IMR-90 (cell line): ENCODE measurements around the gene UPK1A. TPM values are rescaled to one million over a fixed set of nuclear protein-coding genes. Genes with fewer than 3 reads are reported as not detected.

Source experiments
- ATAC-seq: fragments of 200-7000 bp; cut with Tn5 transposase; 2 replicates; pipeline ENCODE4 v1.9.1; 2020; ENCODE audit warnings: low read depth, mild to moderate bottlenecking, moderate library complexity
- BruUV-seq: library from RNA; stranded (reverse); fragments of 400-500 nt; replicated peaks from 2 replicates; lab custom pipeline; 2021; lab: Mats Ljungman, UMichigan
- CTCF ChIA-PET: fragments of 300-600 bp; formaldehyde crosslinking; extraction: SDS; loops from one replicate; lab custom pipeline; 2021; ENCODE audit warnings: antibody characterized with exemption; lab: Yijun Ruan, JAX
- POLR2A ChIA-PET: fragments of 300-600 bp; sonication (Branson Sonifier 250); formaldehyde crosslinking; loops from one replicate; lab custom pipeline; 2022; ENCODE audit warnings: antibody characterized with exemption; ENCODE audit not compliant: unreplicated experiment; lab: Charles Lee
- DNase-seq: peaks from one replicate; pipeline ENCODE4 v3.0.0; 2013
- H2AFZ ChIP-seq: replicated peaks from 2 replicates; pipeline ENCODE3; 2013; ENCODE audit warnings: low read length, mild to moderate bottlenecking; ENCODE audit not compliant: poor library complexity
- H2AK5ac ChIP-seq: 2 replicates; pipeline ENCODE4 v1.6.1; 2013; ENCODE audit warnings: low read depth, low read length, inconsistent platforms
- H2AK9ac ChIP-seq: replicated peaks from 2 replicates; pipeline ENCODE3; 2013; ENCODE audit warnings: mild to moderate bottlenecking, low read depth, low read length, moderate library complexity; ENCODE audit not compliant: poor library complexity
- H2BK120ac ChIP-seq: 2 replicates; pipeline ENCODE4 v1.6.1; 2013; ENCODE audit warnings: low read depth, low read length, inconsistent platforms
- H2BK15ac ChIP-seq: 3 replicates; pipeline ENCODE4 v1.6.1; 2013; ENCODE audit warnings: low read depth, low read length, inconsistent platforms
- H2BK20ac ChIP-seq: 2 replicates; pipeline ENCODE4 v1.6.1; 2013; ENCODE audit warnings: low read depth, mild to moderate bottlenecking, inconsistent platforms, low read length, moderate library complexity
- H2BK5ac ChIP-seq: 2 replicates; pipeline ENCODE4 v1.6.1; 2013; ENCODE audit warnings: mild to moderate bottlenecking, low read depth, low read length, inconsistent platforms; ENCODE audit not compliant: poor library complexity, severe bottlenecking
- H3K14ac ChIP-seq: replicated peaks from 2 replicates; pipeline ENCODE4 v1.6.1; 2013; ENCODE audit warnings: low read depth, low read length, inconsistent platforms
- H3K18ac ChIP-seq: 2 replicates; pipeline ENCODE4 v1.6.1; 2013; ENCODE audit warnings: low read depth, low read length, control low read depth
- H3K23ac ChIP-seq: 2 replicates; pipeline ENCODE4 v1.6.1; 2013; ENCODE audit warnings: low read depth, low read length, inconsistent platforms
- H3K27ac ChIP-seq: 2 replicates; pipeline ENCODE4 v1.5.1; 2013; ENCODE audit warnings: mild to moderate bottlenecking, control low read depth, low read length; ENCODE audit not compliant: insufficient read depth
- H3K27me3 ChIP-seq: 2 replicates; pipeline ENCODE4 v1.6.1; 2013; ENCODE audit warnings: low read length; ENCODE audit not compliant: control insufficient read depth, insufficient read depth
- H3K36me3 ChIP-seq: 2 replicates; pipeline ENCODE4 v1.6.1; 2013; ENCODE audit warnings: low read length, mixed read lengths; ENCODE audit not compliant: control insufficient read depth, insufficient read depth
- H3K4ac ChIP-seq: 2 replicates; pipeline ENCODE4 v1.6.1; 2013; ENCODE audit warnings: low read depth, low read length, inconsistent platforms
- H3K4me1 ChIP-seq: 2 replicates; pipeline ENCODE4 v1.6.1; 2013; ENCODE audit warnings: low read length, mixed read lengths; ENCODE audit not compliant: control insufficient read depth, insufficient read depth
- H3K4me2 ChIP-seq: 2 replicates; pipeline ENCODE4 v1.6.1; 2013; ENCODE audit warnings: low read depth, mild to moderate bottlenecking, control low read depth, low read length, moderate library complexity
- H3K4me3 ChIP-seq: 2 replicates; pipeline ENCODE4 v1.5.1; 2013; ENCODE audit warnings: low read depth, mild to moderate bottlenecking, control low read depth, low read length, moderate library complexity; ENCODE audit not compliant: insufficient read depth
- H3K56ac ChIP-seq: 2 replicates; pipeline ENCODE4 v1.6.1; 2013; ENCODE audit warnings: low read length, inconsistent platforms; ENCODE audit not compliant: insufficient read depth; ENCODE audit errors: extremely low read depth
- H3K79me1 ChIP-seq, 2 experiments: 2 replicates each; pipeline ENCODE4 v1.6.1; 2013; ENCODE audit warnings: low read length in 2 of 2, inconsistent platforms in 1 of 2, low read depth in 1 of 2
- H3K9ac ChIP-seq: 2 replicates; pipeline ENCODE4 v1.6.1; 2013; ENCODE audit warnings: low read depth, low read length, control low read depth
- H3K9me1 ChIP-seq: 2 replicates; pipeline ENCODE4 v1.6.1; 2013; ENCODE audit warnings: low read length, inconsistent platforms; ENCODE audit not compliant: insufficient read depth
- H3K9me3 ChIP-seq: 2 replicates; pipeline ENCODE4 v1.6.1; 2013; ENCODE audit warnings: low read length; ENCODE audit not compliant: control insufficient read depth, insufficient read depth
- H4K20me1 ChIP-seq: 2 replicates; pipeline ENCODE4 v1.6.1; 2013; ENCODE audit warnings: low read length, inconsistent platforms; ENCODE audit not compliant: insufficient read depth
- H4K5ac ChIP-seq: 2 replicates; pipeline ENCODE4 v1.6.1; 2013; ENCODE audit warnings: mild to moderate bottlenecking, low read depth, low read length, control low read depth
- H4K8ac ChIP-seq, 2 experiments: 2 replicates each; pipeline ENCODE4 v1.6.1; 2013; ENCODE audit warnings: low read depth in 2 of 2, low read length in 2 of 2, control low read depth in 1 of 2, inconsistent platforms in 1 of 2
- H4K91ac ChIP-seq: 2 replicates; pipeline ENCODE4 v1.6.1; 2013; ENCODE audit warnings: low read depth, low read length, inconsistent platforms; ENCODE audit not compliant: insufficient read depth
- FOS ChIP-seq: fragments of 150-350 bp; IDR thresholded peaks from 2 replicates; pipeline ENCODE4 v1.6.1; 2016; ENCODE audit warnings: low read depth, low read length
- MAFK ChIP-seq: IDR thresholded peaks from 2 replicates; pipeline ENCODE4 v1.6.1; 2012; ENCODE audit warnings: low read depth, low read length, improper control_type of control experiment
- NFE2L2 ChIP-seq: fragments of 150-350 bp; IDR thresholded peaks from 2 replicates; pipeline ENCODE4 v1.6.1; 2016; ENCODE audit warnings: low read depth, mild to moderate bottlenecking, low read length
- POLR2A ChIP-seq: IDR thresholded peaks from 2 replicates; pipeline ENCODE4 v1.6.1; 2012; ENCODE audit warnings: mild to moderate bottlenecking, low read depth, low read length
- SMC3 ChIP-seq: fragments of 150-350 bp; IDR thresholded peaks from 2 replicates; pipeline ENCODE4 v1.6.1; 2016; ENCODE audit warnings: low read depth, mild to moderate bottlenecking, antibody characterized with exemption, low read length, moderate library complexity
- WGBS, 2 experiments: methylation state at CpG; one replicate each; pipeline versions ENCODE4 v1.1.5 to v1.1.7; 2013; ENCODE audit warnings: missing lambda C conversion rate in 2 of 2; ENCODE audit not compliant: insufficient read length in 1 of 2; ENCODE audit errors: extremely low coverage in 2 of 2; 5-methylcytosine and 5-hydroxymethylcytosine counted together
- dilution Hi-C: fragments of 300-500 bp; cut with HindIII; formaldehyde crosslinking; loops from one replicate; pipeline ENCODE4 v1.14.3; 2018; ENCODE audit warnings: low sequenced_read_pairs; ENCODE audit not compliant: unreplicated experiment
- in situ Hi-C: fragments of 300-500 bp; cut with MboI; formaldehyde crosslinking; loops from 3 replicates; pipeline ENCODE4 v1.14.3; 2019; ENCODE audit warnings: low sequenced_read_pairs, inconsistent platforms, mixed read lengths
- intact Hi-C: fragments of 100-400 bp; cut with micrococcal nuclease; formaldehyde crosslinking; loops from 2 replicates; pipeline ENCODE4 v1.10.0; 2022
- polyA plus RNA-seq, 3 experiments: library from polyadenylated mRNA; depleted of rRNA; stranded (reverse); fragments of >200 nt; gene quantifications; 2 replicates each; pipeline ENCODE4 v1.2.3, GENCODE V29; 2012; ENCODE audit warnings: low replicate concordance in 1 of 3
- total RNA-seq: library from RNA; depleted of rRNA; stranded (reverse); fragments of >200 nt; gene quantifications from 2 replicates; pipeline ENCODE4 v1.2.3, GENCODE V29; 2012

Gene UPK1A
- total and polyA plus RNA-seq, 2 of the 4 experiments (the other 2 are of a cell fraction) = 0.21 TPM; not detected in 1

DNA sequence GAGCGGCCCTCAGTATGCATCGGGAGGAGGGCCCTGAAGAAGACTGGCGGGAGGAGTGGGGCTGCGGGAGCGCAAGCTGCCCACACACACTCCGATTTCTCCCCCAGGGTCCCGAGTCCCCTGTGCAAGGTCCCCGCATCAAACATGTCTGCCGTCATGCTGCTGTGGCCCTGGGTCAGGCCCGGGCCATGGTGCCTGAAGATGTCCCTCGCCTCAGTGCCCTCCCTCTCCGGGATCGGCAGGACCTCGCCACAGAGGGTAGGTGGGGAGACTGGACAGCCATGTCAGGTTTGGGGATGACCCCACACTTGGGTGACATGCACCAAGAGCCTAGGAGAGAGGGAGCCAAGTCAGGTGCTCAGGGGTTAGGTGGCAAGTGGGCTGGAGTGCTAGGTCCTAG, 56.1 kb downstream of the UPK1A start:
- TF ChIP-seq NFE2L2 = no peak
- no peak for TF ChIP-seq POLR2A
- TF ChIP-seq SMC3 = no peak
- no peak for TF ChIP-seq FOS
- no peak for TF ChIP-seq MAFK

More for the DNA sequence above, 56.1 kb downstream of the UPK1A start:
- no TSS peak for BruUV-seq
- no peaks in the 10 kb centered on the region for H3K9me3 ChIP-seq
- no peak overlapping the region for H3K18ac ChIP-seq
- no peak overlapping the region for H2BK5ac ChIP-seq
- no peak overlapping the region for H3K56ac ChIP-seq
- H2AK9ac ChIP-seq = no peak overlapping the region
- H3K9me1 ChIP-seq = no peaks in the 10 kb centered on the region; the same call in 1 of the 2 replicates
- H2BK15ac ChIP-seq = no peak overlapping the region
- H3K9ac ChIP-seq = no peak overlapping the region
- peaks cover 64% of the 10 kb centered on the region for H3K36me3 ChIP-seq
- no peak overlapping the region for H4K5ac ChIP-seq
- no peaks in the 10 kb centered on the region for H3K27me3 ChIP-seq
- no peak overlapping the region for H3K4me3 ChIP-seq
- ATAC-seq (no peak), DNase-seq (no peak)
- no peak overlapping the region for H2AFZ ChIP-seq
- H2BK120ac ChIP-seq = no peak overlapping the region
- H3K4me2 ChIP-seq = no peak overlapping the region
- peaks cover 29% of the 10 kb centered on the region for H4K20me1 ChIP-seq
- no peak overlapping the region for H4K8ac ChIP-seq
- in situ Hi-C loops = no loop called here
- intact Hi-C loops = no loop called here
- H3K4me1 ChIP-seq = peaks cover 6% of the 10 kb centered on the region
- H2AK5ac ChIP-seq = no peak overlapping the region
- CTCF ChIA-PET = no interaction called here
- H3K23ac ChIP-seq = no peak overlapping the region
- 96% methylated on average over 4 of the region's 14 CpGs; no CpG with 5 or more reads in 1 of the 2 experiments for WGBS, 2 experiments
- peaks cover 16 to 48% of the 10 kb centered on the region in 2 experiments; a peak in 3 of 4 replicates for H3K79me1 ChIP-seq
- H3K4ac ChIP-seq = no peak overlapping the region
- POLR2A ChIA-PET = no interaction called here
- no peak overlapping the region for H2BK20ac ChIP-seq
- H4K91ac ChIP-seq = no peak overlapping the region
- dilution Hi-C loops = no loop called here
- H3K27ac ChIP-seq = no peak overlapping the region
- no peak overlapping the region for H3K14ac ChIP-seq
